Loucy (cell line): ENCODE measurements around the gene MC2R.

Experiments used
- EZH2phosphoT487 ChIP-seq: fragments of 200-600 bp; IDR thresholded peaks from 2 replicates; pipeline ENCODE4 v1.6.1; 2018; ENCODE audit warnings: antibody characterized with exemption, mild to moderate bottlenecking, moderate library complexity, borderline replicate concordance
- TF ChIP-seq, protein P1 (sequence below): fragments of 200-600 bp; sonication (generic); conservative IDR thresholded peaks from 2 replicates; pipeline ENCODE4 v1.5.1; 2014; ENCODE audit warnings: mild to moderate bottlenecking, antibody characterized with exemption, low read length

GRCh38 chr18:13879492-13879891, 35.8 kb downstream of the MC2R start:
- TF ChIP-seq, protein P1, sequence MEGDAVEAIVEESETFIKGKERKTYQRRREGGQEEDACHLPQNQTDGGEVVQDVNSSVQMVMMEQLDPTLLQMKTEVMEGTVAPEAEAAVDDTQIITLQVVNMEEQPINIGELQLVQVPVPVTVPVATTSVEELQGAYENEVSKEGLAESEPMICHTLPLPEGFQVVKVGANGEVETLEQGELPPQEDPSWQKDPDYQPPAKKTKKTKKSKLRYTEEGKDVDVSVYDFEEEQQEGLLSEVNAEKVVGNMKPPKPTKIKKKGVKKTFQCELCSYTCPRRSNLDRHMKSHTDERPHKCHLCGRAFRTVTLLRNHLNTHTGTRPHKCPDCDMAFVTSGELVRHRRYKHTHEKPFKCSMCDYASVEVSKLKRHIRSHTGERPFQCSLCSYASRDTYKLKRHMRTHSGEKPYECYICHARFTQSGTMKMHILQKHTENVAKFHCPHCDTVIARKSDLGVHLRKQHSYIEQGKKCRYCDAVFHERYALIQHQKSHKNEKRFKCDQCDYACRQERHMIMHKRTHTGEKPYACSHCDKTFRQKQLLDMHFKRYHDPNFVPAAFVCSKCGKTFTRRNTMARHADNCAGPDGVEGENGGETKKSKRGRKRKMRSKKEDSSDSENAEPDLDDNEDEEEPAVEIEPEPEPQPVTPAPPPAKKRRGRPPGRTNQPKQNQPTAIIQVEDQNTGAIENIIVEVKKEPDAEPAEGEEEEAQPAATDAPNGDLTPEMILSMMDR, result no peak
- no peak for TF ChIP-seq EZH2phosphoT487
